NCI-H1105 (cell line): ENCODE measurements around the gene LPP.

ENCODE experiments used
- DNase-seq: peaks from one replicate; lab custom pipeline; 2025; lab: John Stamatoyannopoulos, UW

LPP gene

GRCh38 chr3:188299068-188299467 lies 145.1 kb downstream of the LPP start:
- DNase-seq = no peak

GRCh38 chr3:188299708-188300107 lies 145.8 kb downstream of the LPP start:
- no peak for DNase-seq

- no peak for DNase-seq
Observed at GRCh38 chr3:188301147-188301546, 147.2 kb downstream of the LPP start.

GRCh38 chr3:188303286-188303799 lies 149.4 kb downstream of the LPP start:
- no peak for DNase-seq

GRCh38 chr3:188303823-188304222 lies 149.9 kb downstream of the LPP start:
- no peak for DNase-seq

GRCh38 chr3:188304501-188304900 lies 150.5 kb downstream of the LPP start:
- no peak for DNase-seq

- DNase-seq = no peak
Observed at GRCh38 chr3:188305220-188305619, 151.3 kb downstream of the LPP start.

- no peak for DNase-seq
Observed at GRCh38 chr3:188306435-188307005, 152.6 kb downstream of the LPP start.

GRCh38 chr3:188309437-188310269 lies 155.7 kb downstream of the LPP start:
- DNase-seq = no peak

- no peak for DNase-seq
Observed at GRCh38 chr3:188310270-188310710, 156.3 kb downstream of the LPP start.

- DNase-seq = no peak
Observed at GRCh38 chr3:188315553-188315952, 161.6 kb downstream of the LPP start.

- no peak for DNase-seq
Observed at GRCh38 chr3:188316021-188316722, 162.2 kb downstream of the LPP start.

- DNase-seq = no peak
Observed at GRCh38 chr3:188316723-188317070, 162.7 kb downstream of the LPP start.

- no peak for DNase-seq
Observed at GRCh38 chr3:188319569-188319968, 165.6 kb downstream of the LPP start.

GRCh38 chr3:188320757-188321156 lies 166.8 kb downstream of the LPP start:
- DNase-seq = no peak

- DNase-seq = no peak
Observed at GRCh38 chr3:188321258-188321657, 167.3 kb downstream of the LPP start.

GRCh38 chr3:188322135-188322887 lies 168.4 kb downstream of the LPP start:
- DNase-seq = no peak

GRCh38 chr3:188323067-188323842 lies 169.3 kb downstream of the LPP start:
- DNase-seq = no peak

- no peak for DNase-seq
Observed at GRCh38 chr3:188326111-188326510, 172.2 kb downstream of the LPP start.

GRCh38 chr3:188326968-188327367 lies 173.0 kb downstream of the LPP start:
- no peak for DNase-seq

GRCh38 chr3:188327433-188327832 lies 173.5 kb downstream of the LPP start:
- DNase-seq = no peak
